ENCODE data around the gene MAPK14.

Gene MAPK14

GRCh38 chr6:36050947-36051710 is 23.5 kb downstream of the MAPK14 start:
- Mint-ChIP-seq H3K27me3 (no peaks in the 10 kb centered on the region), H3K27ac (no peak overlapping the region), H3K9me3 (no peaks in the 10 kb centered on the region), H3K4me1 (ENCODE audit: low read depth) (peaks cover 15% of the 10 kb centered on the region), H3K4me3 (no peak overlapping the region), H3K36me3 (ENCODE audit: low read depth) (peaks cover 18% of the 10 kb centered on the region)

GRCh38 chr6:36052097-36052496 is 24.5 kb downstream of the MAPK14 start:
- no peaks in the 10 kb centered on the region for H3K9me3 Mint-ChIP-seq
- no peak overlapping the region for H3K4me3 Mint-ChIP-seq
- no peak overlapping the region for H3K27ac Mint-ChIP-seq
- peaks cover 11% of the 10 kb centered on the region for H3K4me1 Mint-ChIP-seq (ENCODE audit: low read depth)
- H3K36me3 Mint-ChIP-seq (ENCODE audit: low read depth), result peaks cover 19% of the 10 kb centered on the region
- H3K27me3 Mint-ChIP-seq, result no peaks in the 10 kb centered on the region

GRCh38 chr6:36053878-36054277 is 26.3 kb downstream of the MAPK14 start:
- Mint-ChIP-seq H3K4me3 (no peak overlapping the region), H3K27ac (no peak overlapping the region)

GRCh38 chr6:36054415-36054814 is 26.8 kb downstream of the MAPK14 start:
- H3K36me3 Mint-ChIP-seq (ENCODE audit: low read depth), result peaks cover 30% of the 10 kb centered on the region
- H3K27me3 Mint-ChIP-seq, result no peaks in the 10 kb centered on the region
- H3K27ac Mint-ChIP-seq, result no peak overlapping the region

More at GRCh38 chr6:36053878-36054277, 26.3 kb downstream of the MAPK14 start:
- Mint-ChIP-seq H3K36me3 (ENCODE audit: low read depth) (peaks cover 27% of the 10 kb centered on the region), H3K9me3 (no peaks in the 10 kb centered on the region), H3K4me1 (ENCODE audit: low read depth) (peaks cover 7% of the 10 kb centered on the region), H3K27me3 (no peaks in the 10 kb centered on the region)

GRCh38 chr6:36054956-36055355 is 27.3 kb downstream of the MAPK14 start:
- Mint-ChIP-seq H3K27me3 (no peaks in the 10 kb centered on the region), H3K4me1 (ENCODE audit: low read depth) (peaks cover 7% of the 10 kb centered on the region), H3K27ac (no peak overlapping the region), H3K9me3 (no peaks in the 10 kb centered on the region), H3K36me3 (ENCODE audit: low read depth) (peaks cover 34% of the 10 kb centered on the region), H3K4me3 (no peak overlapping the region)

More at GRCh38 chr6:36054415-36054814, 26.8 kb downstream of the MAPK14 start:
- Mint-ChIP-seq H3K4me3 (no peak overlapping the region), H3K4me1 (ENCODE audit: low read depth) (peaks cover 7% of the 10 kb centered on the region), H3K9me3 (no peaks in the 10 kb centered on the region)

- Mint-ChIP-seq H3K9me3 (no peaks in the 10 kb centered on the region), H3K36me3 (ENCODE audit: low read depth) (peaks cover 46% of the 10 kb centered on the region), H3K27ac (no peak overlapping the region)
Measured at GRCh38 chr6:36056178-36056577, 28.6 kb downstream of the MAPK14 start.

GRCh38 chr6:36061236-36061635 is 33.6 kb downstream of the MAPK14 start:
- Mint-ChIP-seq H3K9me3 (no peaks in the 10 kb centered on the region), H3K27ac (no peak overlapping the region), H3K36me3 (ENCODE audit: low read depth) (peaks cover 63% of the 10 kb centered on the region), H3K4me1 (ENCODE audit: low read depth) (peaks cover 27% of the 10 kb centered on the region), H3K27me3 (no peaks in the 10 kb centered on the region), H3K4me3 (no peak overlapping the region)

More at GRCh38 chr6:36056178-36056577, 28.6 kb downstream of the MAPK14 start:
- Mint-ChIP-seq H3K27me3 (no peaks in the 10 kb centered on the region), H3K4me3 (no peak overlapping the region), H3K4me1 (ENCODE audit: low read depth) (peaks cover 7% of the 10 kb centered on the region)

- no peak overlapping the region for H3K27ac Mint-ChIP-seq
- H3K4me3 Mint-ChIP-seq, result no peak overlapping the region
- no peaks in the 10 kb centered on the region for H3K27me3 Mint-ChIP-seq
- H3K36me3 Mint-ChIP-seq (ENCODE audit: low read depth), result peaks cover 63% of the 10 kb centered on the region
- peaks cover 34% of the 10 kb centered on the region for H3K4me1 Mint-ChIP-seq (ENCODE audit: low read depth)
- no peaks in the 10 kb centered on the region for H3K9me3 Mint-ChIP-seq
Measured at GRCh38 chr6:36062247-36062646, 34.6 kb downstream of the MAPK14 start.

- H3K9me3 Mint-ChIP-seq, result no peaks in the 10 kb centered on the region
- no peak overlapping the region for H3K4me3 Mint-ChIP-seq
- peaks cover 54% of the 10 kb centered on the region for H3K36me3 Mint-ChIP-seq (ENCODE audit: low read depth)
- H3K27me3 Mint-ChIP-seq, result no peaks in the 10 kb centered on the region
- no peak overlapping the region for H3K27ac Mint-ChIP-seq
- H3K4me1 Mint-ChIP-seq (ENCODE audit: low read depth), result peaks cover 46% of the 10 kb centered on the region
Measured at GRCh38 chr6:36063318-36064060, 35.9 kb downstream of the MAPK14 start.

- no peaks in the 10 kb centered on the region for H3K9me3 Mint-ChIP-seq
- H3K4me3 Mint-ChIP-seq, result no peak overlapping the region
- peaks cover 54% of the 10 kb centered on the region for H3K4me1 Mint-ChIP-seq (ENCODE audit: low read depth)
- H3K27me3 Mint-ChIP-seq, result no peaks in the 10 kb centered on the region
- H3K27ac Mint-ChIP-seq, result peak overlapping the region; percentile 42
- peaks cover 45% of the 10 kb centered on the region for H3K36me3 Mint-ChIP-seq (ENCODE audit: low read depth)
Measured at GRCh38 chr6:36064770-36065396, 37.3 kb downstream of the MAPK14 start.

- Mint-ChIP-seq H3K27ac (peak overlapping the region; percentile 19), H3K9me3 (no peaks in the 10 kb centered on the region), H3K36me3 (ENCODE audit: low read depth) (peaks cover 36% of the 10 kb centered on the region), H3K4me3 (no peak overlapping the region), H3K27me3 (no peaks in the 10 kb centered on the region), H3K4me1 (ENCODE audit: low read depth) (peaks cover 61% of the 10 kb centered on the region)
Measured at GRCh38 chr6:36065916-36066315, 38.3 kb downstream of the MAPK14 start.

- Mint-ChIP-seq H3K27me3 (no peaks in the 10 kb centered on the region), H3K4me3 (no peak overlapping the region), H3K4me1 (ENCODE audit: low read depth) (peaks cover 65% of the 10 kb centered on the region), H3K27ac (peak overlapping the region; percentile 4), H3K36me3 (ENCODE audit: low read depth) (peaks cover 28% of the 10 kb centered on the region), H3K9me3 (no peaks in the 10 kb centered on the region)
Measured at GRCh38 chr6:36066817-36067216, 39.2 kb downstream of the MAPK14 start.

GRCh38 chr6:36067374-36068011 is 39.9 kb downstream of the MAPK14 start:
- no peaks in the 10 kb centered on the region for H3K9me3 Mint-ChIP-seq
- no peak overlapping the region for H3K4me3 Mint-ChIP-seq
- H3K27me3 Mint-ChIP-seq, result no peaks in the 10 kb centered on the region
- peaks cover 22% of the 10 kb centered on the region for H3K36me3 Mint-ChIP-seq (ENCODE audit: low read depth)
- H3K4me1 Mint-ChIP-seq (ENCODE audit: low read depth), result peaks cover 68% of the 10 kb centered on the region
- H3K27ac Mint-ChIP-seq, result peak overlapping the region; percentile 14

GRCh38 chr6:36068012-36068392 is 40.4 kb downstream of the MAPK14 start:
- Mint-ChIP-seq H3K4me1 (ENCODE audit: low read depth) (peaks cover 68% of the 10 kb centered on the region), H3K27ac (peak overlapping the region; percentile 14), H3K27me3 (no peaks in the 10 kb centered on the region), H3K9me3 (no peaks in the 10 kb centered on the region), H3K4me3 (no peak overlapping the region), H3K36me3 (ENCODE audit: low read depth) (peaks cover 22% of the 10 kb centered on the region)

GRCh38 chr6:36068586-36068985 is 41.0 kb downstream of the MAPK14 start:
- peaks cover 22% of the 10 kb centered on the region for H3K36me3 Mint-ChIP-seq (ENCODE audit: low read depth)
- H3K27me3 Mint-ChIP-seq, result no peaks in the 10 kb centered on the region
- H3K4me3 Mint-ChIP-seq, result no peak overlapping the region
- peaks cover 66% of the 10 kb centered on the region for H3K4me1 Mint-ChIP-seq (ENCODE audit: low read depth)
- no peaks in the 10 kb centered on the region for H3K9me3 Mint-ChIP-seq
- no peak overlapping the region for H3K27ac Mint-ChIP-seq
